ENCODE measurements around the gene NPFFR2.
"Not testable (repeated sequence)": the region's sequence is repeated elsewhere in the genome, so short reads cannot be mapped to it uniquely, and the experiment has no call there.

GRCh38 chr4:72169285-72169684 is 137.5 kb downstream of the NPFFR2 start:
- TF ChIP-seq CTCF, EP300, POLR2AphosphoS5 (IDR thresholded peaks at IDR 0.05): not testable (repeated sequence)

All from stomach (tissue), 4 donors.